ENCODE results near the gene RBL1. TPM values are rescaled to one million over a fixed set of nuclear protein-coding genes. Genes with fewer than 3 reads are reported as not detected.

RBL1 gene
- total and polyA plus RNA-seq, 10 of the 15 experiments (the other 5 are each of a cell fraction or from before 2014, with no cell fraction given): 4.5 to 51.1 (median 24.9) TPM

- TF ChIP-seq ZNF592 (IDR thresholded peaks at IDR 0.05) (no peak), RCOR1 (conservative IDR thresholded peaks at IDR 0.05; ENCODE audit: low read depth, low read length) (no peak), NBN (IDR thresholded peaks at IDR 0.05) (peak; percentile 96), BCL11A (IDR thresholded peaks at IDR 0.05; ENCODE audit: low read depth, low read length) (no peak), HDAC6 (IDR thresholded peaks at IDR 0.05; ENCODE audit: unreplicated experiment) (no peak), WRNIP1 (IDR thresholded peaks at IDR 0.05; ENCODE audit: borderline replicate concordance, low read depth, low read length) (no peak), FOXM1 (IDR thresholded peaks at IDR 0.05; ENCODE audit: low read depth, low read length) (peak; percentile 75; the same call in 1 of the 2 replicates), BRCA1 (IDR thresholded peaks at IDR 0.05; ENCODE audit: low read depth, low read length) (peak; percentile 18; the same call in 1 of the 2 replicates), CHD1 (IDR thresholded peaks at IDR 0.05; ENCODE audit: low read depth, low read length) (no peak), RELB (IDR thresholded peaks at IDR 0.05; ENCODE audit: low read depth) (peak; percentile 89), CBFB (IDR thresholded peaks at IDR 0.05; ENCODE audit: low read depth) (peak; percentile 73; the same call in 1 of the 2 replicates), RUNX3 (IDR thresholded peaks at IDR 0.05; ENCODE audit: low read length) (peak; percentile 87), IKZF1 (conservative IDR thresholded peaks at IDR 0.05) (peak; percentile 99)
Measured at GRCh38 chr20:37095599-37096414, at the start of gene RBL1 (continued).
